BLaER1 treated with 17β-estradiol and CSF1 and Interleukin-3, amounts not matched to agents 10 nM and 100 nM (cell line): ENCODE data around the gene MYBPC2.
A peak's percentile ranks its signal among the peaks of the same experiment; 100 is the strongest.

Experiments
- H3K27ac ChIP-seq, 11 experiments: shearing (Covaris generic); formaldehyde crosslinking; 2 replicates each; pipeline ENCODE4 v1.8.1; 2022
- H3K27me3 ChIP-seq, 11 experiments: shearing (Covaris generic); formaldehyde crosslinking; 2 replicates each; pipeline ENCODE4 v1.8.1; 2022
- H3K36me3 ChIP-seq, 11 experiments: shearing (Covaris generic); formaldehyde crosslinking; 2 replicates each; pipeline ENCODE4 v1.8.1; 2022
- H3K4me1 ChIP-seq, 10 experiments: shearing (Covaris generic); formaldehyde crosslinking; 2 replicates each; pipeline ENCODE4 v1.8.1; 2022
- H3K4me2 ChIP-seq, 11 experiments: shearing (Covaris generic); formaldehyde crosslinking; 2 replicates each; pipeline ENCODE4 v1.8.1; 2022
- H3K4me3 ChIP-seq, 10 experiments: shearing (Covaris generic); formaldehyde crosslinking; 2 replicates each; pipeline ENCODE4 v1.8.1; 2022
- H3K9ac ChIP-seq, 11 experiments: shearing (Covaris generic); formaldehyde crosslinking; 2 replicates each; pipeline ENCODE4 v1.8.1; 2022
- H3K9me3 ChIP-seq, 11 experiments: shearing (Covaris generic); formaldehyde crosslinking; replicated peaks in 1 of 11; 2 replicates each; pipeline ENCODE4 v1.8.1; 2022
- H4K20me1 ChIP-seq, 11 experiments: shearing (Covaris generic); formaldehyde crosslinking; 2 replicates each; pipeline ENCODE4 v1.8.1; 2022
- Cebpa-rat ChIP-seq, 11 experiments: shearing (Covaris generic); IDR thresholded peaks; 2 replicates each; pipeline ENCODE4 v1.8.1; 2022

The MYBPC2 gene

DNA sequence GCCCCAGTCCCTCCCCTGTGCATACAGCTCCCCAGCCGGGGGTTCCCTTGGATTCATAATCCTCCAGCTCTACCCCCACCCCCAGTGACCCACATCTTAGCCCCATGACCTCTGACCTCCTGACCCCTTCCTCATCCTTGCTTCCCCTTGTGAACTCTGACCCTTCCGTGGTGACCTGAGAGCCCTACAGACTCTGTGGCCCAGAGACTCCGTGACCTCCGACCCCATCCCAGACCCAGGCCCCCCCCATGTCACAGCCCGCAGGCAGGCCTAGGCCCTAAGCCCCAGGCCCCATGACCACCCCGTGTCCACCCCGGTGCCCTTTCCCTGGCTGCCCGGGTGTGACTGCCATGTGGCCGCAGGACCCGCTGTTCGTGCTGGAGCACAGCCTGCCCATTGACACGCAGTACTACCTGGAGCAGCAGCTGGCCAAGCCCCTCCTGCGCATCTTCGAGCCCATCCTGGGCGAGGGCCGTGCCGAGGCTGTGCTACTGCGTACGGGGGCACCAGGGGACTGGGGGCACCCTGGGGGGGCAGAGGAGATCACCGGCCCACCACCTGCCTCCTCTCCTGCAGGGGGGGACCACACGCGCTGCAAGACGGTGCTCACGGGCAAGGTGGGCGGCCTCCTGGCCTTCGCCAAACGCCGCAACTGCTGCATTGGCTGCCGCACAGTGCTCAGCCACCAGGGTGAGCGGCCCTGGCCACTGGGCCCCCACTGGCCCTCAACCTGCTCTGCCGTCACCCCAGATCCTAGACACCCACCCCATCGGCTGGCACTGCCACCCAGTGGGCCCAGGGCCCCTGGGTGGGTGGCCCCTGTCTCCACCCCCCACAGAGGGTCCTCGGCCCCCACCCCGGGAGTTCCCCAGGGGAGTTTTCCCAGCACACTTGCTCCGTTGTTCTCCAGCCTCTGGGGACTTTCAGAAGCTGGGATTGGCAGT is 16.4 kb upstream of the MYBPC2 start:
- H3K4me1 ChIP-seq, result peaks cover 51 to 79% (median 72%) of the 10 kb centered on the region in 10 experiments
- peaks cover 3 to 34% (median 29%) of the 10 kb centered on the region in 11 experiments; a peak in 20 of 22 replicates for H3K36me3 ChIP-seq
- no peak for TF ChIP-seq Cebpa-rat (IDR thresholded peaks at IDR 0.05)
- peak overlapping the region; percentile 78 to 96 (median 90) for H3K4me2 ChIP-seq
- H3K4me3 ChIP-seq, result peak overlapping the region in 4 of 10 experiments; percentile 25 to 54 (median 32); a peak in 8 of 20 replicates
- H3K27me3 ChIP-seq, result peaks cover 0 to 7% (median 0%) of the 10 kb centered on the region in 11 experiments; a peak in 1 of 22 replicates
- H3K9me3 ChIP-seq, result peaks cover 0 to 20% (median 9%) of the 10 kb centered on the region in 11 experiments; a peak in 13 of 22 replicates
- peaks cover 0 to 13% (median 0%) of the 10 kb centered on the region in 11 experiments; a peak in 3 of 22 replicates for H4K20me1 ChIP-seq
- peak overlapping the region in 10 of 11 experiments; percentile 35 to 86 (median 80); a peak in 18 of 22 replicates for H3K9ac ChIP-seq
- H3K27ac ChIP-seq, result peak overlapping the region in 10 of 11 experiments; percentile 49 to 97 (median 90); a peak in 20 of 22 replicates

DNA sequence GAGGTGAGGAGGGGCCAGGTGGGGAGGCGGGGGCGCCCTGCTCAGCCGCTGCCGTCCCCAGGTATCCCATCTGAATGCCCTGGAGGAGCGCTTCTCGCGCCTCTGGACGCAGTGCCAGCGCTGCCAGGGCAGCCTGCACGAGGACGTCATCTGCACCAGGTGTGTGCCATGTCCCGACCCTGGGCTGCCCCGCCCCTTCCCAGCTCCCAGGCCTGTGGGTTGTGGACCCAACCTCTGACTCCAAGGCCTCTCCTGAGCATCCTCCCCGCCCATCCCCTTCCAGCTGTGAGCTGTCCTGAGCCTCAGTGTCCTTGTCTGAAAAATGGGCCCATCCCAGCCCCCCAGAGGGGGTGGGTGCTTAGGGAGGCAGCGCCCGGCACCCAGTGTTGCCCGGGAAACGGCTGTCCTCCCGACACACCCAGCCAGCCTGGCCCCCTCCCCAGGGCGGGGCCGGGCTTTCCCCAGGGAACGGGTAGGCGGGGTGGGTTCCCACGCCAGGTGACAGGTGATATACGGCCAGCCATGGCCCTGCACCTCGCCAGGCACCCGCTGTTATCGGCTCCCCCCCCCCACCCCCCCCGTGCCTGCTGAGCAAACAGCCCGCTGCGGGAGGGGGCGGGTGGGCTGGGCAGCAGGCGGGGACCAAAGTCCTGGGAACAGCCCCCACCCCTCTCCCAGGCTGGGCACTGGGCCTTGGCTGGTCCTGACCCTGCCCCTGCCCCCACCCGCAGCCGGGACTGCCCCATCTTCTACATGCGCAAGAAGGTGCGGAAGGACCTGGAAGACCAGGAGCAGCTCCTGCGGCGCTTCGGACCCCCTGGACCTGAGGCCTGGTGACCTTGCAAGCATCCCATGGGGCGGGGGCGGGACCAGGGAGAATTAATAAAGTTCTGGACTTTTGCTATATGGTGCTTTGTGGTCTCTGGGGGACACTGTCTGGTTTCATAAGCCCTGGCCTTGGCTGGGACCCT is 15.3 kb upstream of the MYBPC2 start:
- peaks cover 0 to 11% (median 2%) of the 10 kb centered on the region in 11 experiments; a peak in 10 of 22 replicates for H3K9me3 ChIP-seq
- H3K4me2 ChIP-seq, result peak overlapping the region; percentile 91 to 98 (median 96)
- peak overlapping the region in 8 of 11 experiments; percentile 72 to 97 (median 92); a peak in 17 of 22 replicates for H3K27ac ChIP-seq
- no peak for TF ChIP-seq Cebpa-rat (IDR thresholded peaks at IDR 0.05)
- H3K9ac ChIP-seq, result peak overlapping the region in 8 of 11 experiments; percentile 71 to 86 (median 82); a peak in 16 of 22 replicates
- peaks cover 0 to 14% (median 3%) of the 10 kb centered on the region in 11 experiments; a peak in 8 of 22 replicates for H4K20me1 ChIP-seq
- peak overlapping the region in 6 of 10 experiments; percentile 62 to 80 (median 70); a peak in 8 of 20 replicates for H3K4me3 ChIP-seq
- peaks cover 0 to 7% (median 0%) of the 10 kb centered on the region in 11 experiments; a peak in 1 of 22 replicates for H3K27me3 ChIP-seq
- H3K36me3 ChIP-seq, result peaks cover 3 to 31% (median 23%) of the 10 kb centered on the region in 11 experiments; a peak in 19 of 22 replicates
- H3K4me1 ChIP-seq, result peaks cover 51 to 90% (median 77%) of the 10 kb centered on the region in 10 experiments

DNA sequence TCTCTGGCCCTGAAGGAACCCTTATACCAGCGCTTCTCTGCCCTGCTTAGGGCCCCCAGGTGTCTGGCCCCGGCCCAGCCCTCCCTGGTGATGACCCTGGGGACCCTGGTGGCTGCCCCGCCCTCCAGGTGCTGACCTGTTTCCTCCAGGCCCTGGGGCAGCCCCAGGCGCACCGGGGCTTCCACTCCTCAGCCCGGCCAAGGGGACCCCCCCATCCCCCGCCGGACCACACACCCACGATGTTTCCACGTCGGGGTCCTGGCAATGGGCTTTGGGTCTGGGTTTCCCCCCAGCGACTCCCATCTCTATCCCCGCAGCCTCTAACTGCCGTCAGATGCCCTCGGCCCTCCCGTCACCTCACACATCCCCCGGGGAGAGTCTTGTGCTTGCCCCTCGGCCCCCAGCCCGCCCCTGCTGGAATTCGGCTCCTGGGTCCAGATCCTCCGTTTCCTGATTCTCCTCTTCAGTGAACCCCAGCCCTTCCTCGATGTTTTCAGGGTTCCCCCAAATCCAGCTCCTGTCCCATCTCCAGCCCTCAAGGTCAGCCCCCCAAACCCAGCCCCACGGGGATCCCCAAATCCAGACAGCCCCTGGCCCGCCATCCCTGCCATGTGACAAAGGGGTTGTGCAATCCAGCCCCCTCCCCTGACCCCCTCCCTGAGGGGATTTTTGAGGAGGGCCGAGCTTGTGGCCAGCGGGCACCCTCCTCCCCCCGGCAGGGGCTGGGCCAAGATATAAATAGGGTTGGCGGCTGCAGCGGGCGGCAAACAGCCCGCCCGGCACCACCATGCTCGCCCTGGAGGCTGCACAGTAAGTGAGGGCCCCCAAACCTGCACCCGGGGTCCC is 14.3 kb upstream of the MYBPC2 start, which contains the start of gene SPIB:
TSS of gene SPIB (plus strand) at position 763 of the 846 bp plus-strand sequence. CDS start at position 788, 25 bp downstream.
- Histone ChIP-seq H3K27me3 (peaks cover 0 to 7% (median 0%) of the 10 kb centered on the region in 11 experiments; a peak in 1 of 22 replicates), H3K9ac (peak within 1 kb of the TSS; percentile 31 to 86 (median 75); a peak in 21 of 22 replicates), H3K27ac (peak within 1 kb of the TSS in 9 of 11 experiments; percentile 23 to 82 (median 69); a peak in 18 of 22 replicates), H3K4me3 (peak within 1 kb of the TSS; percentile 40 to 80 (median 68)), H3K36me3 (peaks cover 0 to 31% (median 23%) of the 10 kb centered on the region in 11 experiments; a peak in 19 of 22 replicates), H3K4me1 (peaks cover 51 to 91% (median 76%) of the 10 kb centered on the region in 10 experiments), H3K4me2 (peak within 1 kb of the TSS; percentile 81 to 98 (median 96)), H4K20me1 (peaks cover 0 to 20% (median 10%) of the 10 kb centered on the region in 11 experiments; a peak in 9 of 22 replicates), H3K9me3 (peaks cover 0 to 4% (median 0%) of the 10 kb centered on the region in 11 experiments; a peak in 1 of 22 replicates)
- TF ChIP-seq Cebpa-rat (IDR thresholded peaks at IDR 0.05), result peak in 4 of 11 experiments; percentile 13 to 48 (median 30); a peak in 2 of 22 replicates

DNA sequence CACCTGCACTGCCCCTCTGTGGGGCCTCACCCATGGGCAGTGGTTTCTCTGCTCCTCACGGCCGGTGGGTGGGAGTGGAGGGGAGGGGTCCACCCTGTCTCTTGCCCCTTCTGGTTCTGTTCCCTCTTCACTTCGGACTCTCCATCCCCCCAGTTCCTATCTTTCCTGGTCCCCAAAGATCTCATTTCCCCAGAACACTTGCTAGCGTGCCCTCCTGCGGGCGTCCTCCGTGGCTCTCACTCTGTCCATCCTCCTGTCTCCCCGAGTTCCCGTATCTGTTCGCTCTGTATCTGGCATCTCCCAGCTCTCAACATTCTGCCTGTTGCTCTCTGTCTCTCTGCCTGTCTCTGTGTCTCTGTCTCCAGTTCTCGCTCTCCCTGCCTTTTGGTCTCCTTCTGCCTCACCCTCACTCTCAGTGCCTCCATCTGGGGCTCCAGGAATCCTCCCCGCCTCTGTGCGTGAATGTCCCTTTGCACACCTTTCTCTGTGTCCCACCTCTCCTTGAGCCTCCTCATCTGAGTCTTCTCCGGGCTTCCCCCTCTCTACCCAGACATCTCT is 13.6 kb upstream of the MYBPC2 start:
- peak overlapping the region; percentile 81 to 98 (median 96) for H3K4me2 ChIP-seq
- peaks cover 0 to 7% (median 0%) of the 10 kb centered on the region in 11 experiments; a peak in 1 of 22 replicates for H3K27me3 ChIP-seq
- peaks cover 0 to 20% (median 10%) of the 10 kb centered on the region in 11 experiments; a peak in 9 of 22 replicates for H4K20me1 ChIP-seq
- H3K36me3 ChIP-seq, result peaks cover 0 to 31% (median 23%) of the 10 kb centered on the region in 11 experiments; a peak in 17 of 22 replicates
- peak overlapping the region; percentile 40 to 80 (median 68) for H3K4me3 ChIP-seq
- peak overlapping the region; percentile 31 to 86 (median 75); a peak in 21 of 22 replicates for H3K9ac ChIP-seq
- no peak for TF ChIP-seq Cebpa-rat (IDR thresholded peaks at IDR 0.05)
- H3K4me1 ChIP-seq, result peaks cover 51 to 84% (median 71%) of the 10 kb centered on the region in 10 experiments
- peaks cover 0 to 4% (median 0%) of the 10 kb centered on the region in 11 experiments; a peak in 1 of 22 replicates for H3K9me3 ChIP-seq
- peak overlapping the region in 9 of 11 experiments; percentile 23 to 82 (median 69); a peak in 17 of 22 replicates for H3K27ac ChIP-seq

DNA sequence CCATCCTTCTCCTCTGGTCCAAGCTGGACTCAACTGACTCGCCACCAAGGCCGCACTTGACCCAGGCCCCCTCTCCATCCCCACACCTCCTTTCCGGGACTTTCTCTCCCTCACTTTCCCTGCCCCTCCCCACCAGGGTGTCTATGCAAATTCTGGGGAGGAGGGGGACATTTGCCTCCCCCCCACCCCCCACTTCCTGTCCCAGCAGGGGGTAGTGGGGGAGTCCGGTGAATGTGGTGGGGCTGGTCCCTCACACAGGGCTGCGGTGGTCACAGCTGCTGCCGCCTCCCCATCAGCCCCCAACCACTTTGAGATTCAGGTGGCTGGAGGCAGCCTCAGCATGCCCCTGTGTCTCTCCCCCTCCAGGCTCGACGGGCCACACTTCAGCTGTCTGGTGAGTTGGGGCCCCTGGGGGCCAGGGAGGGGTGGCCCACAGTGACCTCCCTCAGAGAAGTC is 13.1 kb upstream of the MYBPC2 start:
- peak overlapping the region in 10 of 11 experiments; percentile 31 to 86 (median 76); a peak in 20 of 22 replicates for H3K9ac ChIP-seq
- peaks cover 0 to 20% (median 10%) of the 10 kb centered on the region in 11 experiments; a peak in 9 of 22 replicates for H4K20me1 ChIP-seq
- peak overlapping the region; percentile 81 to 98 (median 96) for H3K4me2 ChIP-seq
- no peak for TF ChIP-seq Cebpa-rat (IDR thresholded peaks at IDR 0.05)
- H3K27me3 ChIP-seq, result peaks cover 0 to 7% (median 0%) of the 10 kb centered on the region in 11 experiments; a peak in 1 of 22 replicates
- H3K27ac ChIP-seq, result peak overlapping the region in 9 of 11 experiments; percentile 23 to 82 (median 69); a peak in 16 of 22 replicates
- H3K4me1 ChIP-seq, result peaks cover 49 to 79% (median 66%) of the 10 kb centered on the region in 10 experiments
- H3K4me3 ChIP-seq, result peak overlapping the region in 9 of 10 experiments; percentile 47 to 80 (median 69); a peak in 19 of 20 replicates
- peaks cover 0 to 33% (median 20%) of the 10 kb centered on the region in 11 experiments; a peak in 17 of 22 replicates for H3K36me3 ChIP-seq
- H3K9me3 ChIP-seq, result peaks cover 0 to 4% (median 0%) of the 10 kb centered on the region in 11 experiments; a peak in 1 of 22 replicates

DNA sequence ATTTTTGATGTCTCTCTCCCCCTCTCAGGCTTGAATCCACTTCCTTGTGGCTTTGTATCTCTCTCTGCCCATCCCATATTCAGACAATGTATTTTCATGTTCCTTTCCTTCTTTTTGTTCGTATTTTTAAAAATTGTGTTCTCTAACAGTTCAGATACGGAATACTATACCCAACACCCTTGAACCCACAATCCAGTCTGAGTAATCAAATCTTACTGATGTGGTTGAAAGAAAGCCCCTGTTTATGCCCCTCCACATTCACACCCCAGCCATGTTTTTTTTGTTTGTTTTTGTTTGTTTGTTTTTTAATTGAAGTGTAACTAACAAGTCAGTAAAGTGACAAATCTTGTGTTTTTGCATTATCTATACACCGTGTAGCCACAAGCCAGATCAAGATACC is 12.6 kb upstream of the MYBPC2 start:
- H3K27ac ChIP-seq, result peak overlapping the region in 9 of 11 experiments; percentile 23 to 82 (median 69); a peak in 16 of 22 replicates
- peaks cover 0 to 19% (median 10%) of the 10 kb centered on the region in 11 experiments; a peak in 9 of 22 replicates for H4K20me1 ChIP-seq
- H3K36me3 ChIP-seq, result peaks cover 0 to 39% (median 20%) of the 10 kb centered on the region in 11 experiments; a peak in 17 of 22 replicates
- peak overlapping the region; percentile 81 to 98 (median 96) for H3K4me2 ChIP-seq
- peak overlapping the region in 8 of 10 experiments; percentile 62 to 80 (median 70); a peak in 17 of 20 replicates for H3K4me3 ChIP-seq
- H3K4me1 ChIP-seq, result peaks cover 45 to 74% (median 61%) of the 10 kb centered on the region in 10 experiments
- TF ChIP-seq Cebpa-rat (IDR thresholded peaks at IDR 0.05), result no peak
- peak overlapping the region in 10 of 11 experiments; percentile 31 to 86 (median 76); a peak in 18 of 22 replicates for H3K9ac ChIP-seq
- peaks cover 0 to 7% (median 0%) of the 10 kb centered on the region in 11 experiments; a peak in 1 of 22 replicates for H3K27me3 ChIP-seq
- H3K9me3 ChIP-seq, result peaks cover 0 to 4% (median 0%) of the 10 kb centered on the region in 11 experiments; a peak in 1 of 22 replicates
